Aorta (tissue), 5 donors: ENCODE measurements around the gene DMWD. TPM values are rescaled to one million over a fixed set of nuclear protein-coding genes. Genes with fewer than 3 reads are reported as not detected.

ENCODE experiments used
- ATAC-seq: fragments of 200-7000 bp; cut with Tn5 transposase; one replicate; pipeline ENCODE4 v1.9.1; 2022; ENCODE audit warnings: moderate library complexity; ENCODE audit not compliant: low FRiP score
- DNase-seq, 2 donors: peaks; one replicate each; pipeline ENCODE4 v3.0.0-alpha.2; 2020
- H3K27ac ChIP-seq, 2 donors: one replicate each; pipeline ENCODE4 v1.5.1; 2013; ENCODE audit warnings: low read length in 2 of 2, mild to moderate bottlenecking in 2 of 2, moderate library complexity in 2 of 2, control low read depth in 1 of 2, inconsistent platforms in 1 of 2, low read depth in 1 of 2
- H3K27me3 ChIP-seq, 2 donors: one replicate each; pipeline ENCODE4 v1.6.1; 2013; ENCODE audit warnings: control low read depth in 1 of 2, low read length in 1 of 2, mild to moderate bottlenecking in 1 of 2, moderate library complexity in 1 of 2; ENCODE audit not compliant: insufficient read depth in 2 of 2, control insufficient read depth in 1 of 2
- H3K36me3 ChIP-seq, 2 donors: one replicate each; pipeline ENCODE4 v1.6.1; 2013; ENCODE audit warnings: control low read depth in 1 of 2, low read length in 1 of 2, mild to moderate bottlenecking in 1 of 2; ENCODE audit not compliant: insufficient read depth in 2 of 2, control insufficient read depth in 1 of 2
- H3K4me1 ChIP-seq, 2 donors: one replicate each; pipeline ENCODE4 v1.6.1; 2013; ENCODE audit warnings: low read length in 2 of 2, control low read depth in 1 of 2, mild to moderate bottlenecking in 1 of 2, moderate library complexity in 1 of 2; ENCODE audit not compliant: insufficient read depth in 2 of 2, control insufficient read depth in 1 of 2
- H3K4me3 ChIP-seq, 2 donors: one replicate each; pipeline ENCODE4 v1.5.1; 2013; ENCODE audit warnings: low read length in 2 of 2, control low read depth in 1 of 2, mild to moderate bottlenecking in 1 of 2
- H3K9me3 ChIP-seq: one replicate; pipeline ENCODE4 v1.6.1; 2013; ENCODE audit warnings: mild to moderate bottlenecking, low read length; ENCODE audit not compliant: control insufficient read depth
- WGBS, 2 donors: extraction: QIAGEN DNeasy Blood & Tissue Kit; methylation state at CpG; one replicate each; pipeline ENCODE4 v1.1.7; 2013; 5-methylcytosine and 5-hydroxymethylcytosine counted together
- intact Hi-C, 2 donors: fragments of 100-400 bp; cut with DNase I; formaldehyde crosslinking; loops; one replicate each; pipeline versions ENCODE4 v1.14.2 to v1.15.0; 2022
- polyA plus RNA-seq, 2 donors: library from polyadenylated mRNA; stranded (reverse); fragments of 200-250 nt; gene quantifications; one replicate each; pipeline ENCODE4 v1.2.3, GENCODE V29; 2013
- total RNA-seq, 2 donors: library from RNA; stranded (reverse); fragmentation: NEBNext Ultra II Directional; extraction: Animal tissue kit (Norgen Biotek cat#: 25700); gene quantifications; one replicate each; pipeline ENCODE4 v1.2.1, GENCODE V29; 2021
- donor health status: healthy with polysubstance abuse.
- donor health status: Bipolar disorder and iron deficiency.
- donor health status: DM: no; HTN: no; CAD: no.
- donor health status: DM: no; HTN: no; CAD: no.
- donor health status: DM: yes; HTN: yes; CAD: no.

The DMWD gene
- total and polyA plus RNA-seq, 4 donors: 20.9 to 70.7 (median 66.4) TPM

GRCh38 chr19:45766869-45767346 lies 25.7 kb downstream of the DMWD start:
- WGBS, 2 donors: 3 to 5% methylated on average over 23 to 24 of the region's 24 CpGs
- ATAC-seq (no peak), DNase-seq (peak; percentile 68 to 85)
- no peaks in the 10 kb centered on the region for H3K9me3 ChIP-seq
- intact Hi-C loops: loop anchor here (5.0 kb wide), 3 partner anchors 35 to 75 kb away; partner anchors contain the start of genes FBXO46 (in 2 of the 2), MEIOSIN (in 2 of the 2), QPCTL (in 1 of the 2) and SNRPD2 (in 1 of the 2)
- no peaks in the 10 kb centered on the region for H3K4me1 ChIP-seq
- peak overlapping the region; percentile 29 to 79 for H3K4me3 ChIP-seq
- H3K27me3 ChIP-seq: no peaks in the 10 kb centered on the region
- H3K27ac ChIP-seq: peak overlapping the region; percentile 23 to 88
- no peaks in the 10 kb centered on the region for H3K36me3 ChIP-seq

- H3K27me3 ChIP-seq: no peaks in the 10 kb centered on the region
- H3K27ac ChIP-seq: peak overlapping the region; percentile 23 to 88
- no peaks in the 10 kb centered on the region for H3K4me1 ChIP-seq
- ATAC-seq (no peak), DNase-seq (peak in 1 of 2 donors; percentile 56)
- H3K9me3 ChIP-seq: no peaks in the 10 kb centered on the region
- intact Hi-C loops: loop anchor here (5.0 kb wide), 3 partner anchors 34 to 74 kb away; partner anchors contain the start of genes FBXO46 (in 2 of the 2), MEIOSIN (in 2 of the 2), QPCTL (in 1 of the 2) and SNRPD2 (in 1 of the 2)
- no peaks in the 10 kb centered on the region for H3K36me3 ChIP-seq
- peak overlapping the region; percentile 29 to 79 for H3K4me3 ChIP-seq
- 34 to 40% methylated on average over 13 to 17 of the region's 17 CpGs for WGBS, 2 donors
Measured at GRCh38 chr19:45766296-45766868, 26.3 kb downstream of the DMWD start.

GRCh38 chr19:45765702-45766295 lies 26.8 kb downstream of the DMWD start:
- no peak overlapping the region for H3K4me3 ChIP-seq
- intact Hi-C loops: loop anchor here (5.0 kb wide), 3 partner anchors 33 to 73 kb away; partner anchors contain the start of genes FBXO46 (in 2 of the 2), MEIOSIN (in 2 of the 2), QPCTL (in 1 of the 2) and SNRPD2 (in 1 of the 2)
- no peaks in the 10 kb centered on the region for H3K36me3 ChIP-seq
- WGBS, 2 donors: 51 to 52% methylated on average over 21 to 23 of the region's 23 CpGs
- ATAC-seq (no peak), DNase-seq (peak in 1 of 2 donors; percentile 58)
- peak overlapping the region; percentile 24 to 88 for H3K27ac ChIP-seq
- H3K27me3 ChIP-seq: no peaks in the 10 kb centered on the region
- no peaks in the 10 kb centered on the region for H3K9me3 ChIP-seq
- H3K4me1 ChIP-seq: no peaks in the 10 kb centered on the region

GRCh38 chr19:45764945-45765701 lies 27.5 kb downstream of the DMWD start:
- intact Hi-C loops: loop anchor here (5.0 kb wide), 3 partner anchors 33 to 73 kb away; partner anchors contain the start of genes FBXO46 (in 2 of the 2), MEIOSIN (in 2 of the 2), QPCTL (in 1 of the 2) and SNRPD2 (in 1 of the 2)
- WGBS, 2 donors: 25 to 29% methylated on average over 20 to 21 of the region's 21 CpGs
- Histone ChIP-seq H3K27ac (peak overlapping the region; percentile 17 to 72), H3K36me3 (no peaks in the 10 kb centered on the region), H3K4me1 (no peaks in the 10 kb centered on the region), H3K9me3 (no peaks in the 10 kb centered on the region), H3K4me3 (no peak overlapping the region), H3K27me3 (no peaks in the 10 kb centered on the region)
- DNase-seq: peak in 1 of 2 donors; percentile 64
- ATAC-seq: no peak

GRCh38 chr19:45764475-45764874 lies 28.2 kb downstream of the DMWD start:
- no peak for DNase-seq
- H3K27me3 ChIP-seq: no peaks in the 10 kb centered on the region
- WGBS, 2 donors: 27 to 31% methylated on average over 6 of the region's 6 CpGs
- no peak for ATAC-seq
- intact Hi-C loops: no loop called here
- H3K9me3 ChIP-seq: no peaks in the 10 kb centered on the region
- H3K4me3 ChIP-seq: no peak overlapping the region
- H3K27ac ChIP-seq: peak overlapping the region; percentile 24 to 72
- no peaks in the 10 kb centered on the region for H3K36me3 ChIP-seq
- no peaks in the 10 kb centered on the region for H3K4me1 ChIP-seq

GRCh38 chr19:45763691-45764294 lies 28.9 kb downstream of the DMWD start:
- Histone ChIP-seq H3K4me3 (no peak overlapping the region), H3K27me3 (no peaks in the 10 kb centered on the region), H3K9me3 (no peaks in the 10 kb centered on the region), H3K36me3 (no peaks in the 10 kb centered on the region), H3K27ac (no peak overlapping the region), H3K4me1 (no peaks in the 10 kb centered on the region)
- WGBS, 2 donors: 22 to 27% methylated on average over 27 of the region's 27 CpGs
- intact Hi-C loops: no loop called here
- ATAC-seq (no peak), DNase-seq (peak in 1 of 2 donors; percentile 58)

GRCh38 chr19:45762870-45763631 lies 29.6 kb downstream of the DMWD start:
- H3K36me3 ChIP-seq: no peaks in the 10 kb centered on the region
- no peaks in the 10 kb centered on the region for H3K9me3 ChIP-seq
- H3K4me1 ChIP-seq: no peaks in the 10 kb centered on the region
- DNase-seq: no peak
- WGBS, 2 donors: 91 to 94% methylated on average over 15 of the region's 15 CpGs
- H3K27me3 ChIP-seq: no peaks in the 10 kb centered on the region
- no peak overlapping the region for H3K27ac ChIP-seq
- ATAC-seq: no peak
- H3K4me3 ChIP-seq: no peak overlapping the region
- intact Hi-C loops: no loop called here
